CD8-positive, alpha-beta memory T cell (primary cell): ENCODE results near the gene TESK2. TPM values are rescaled to one million over a fixed set of nuclear protein-coding genes. Genes with fewer than 3 reads are reported as not detected.
"Not testable (repeated sequence)": the region's sequence is repeated elsewhere in the genome, so short reads cannot be mapped to it uniquely, and the experiment has no call there.

ENCODE experiments used
- CTCF ChIA-PET: fragments of 350-600 bp; sonication (Branson Sonifier 250); formaldehyde crosslinking; loops from one replicate; lab custom pipeline; 2021; ENCODE audit warnings: antibody characterized with exemption; lab: Charles Lee
- POLR2A ChIA-PET: fragments of 350-600 bp; sonication (Branson Sonifier 250); formaldehyde crosslinking; loops from one replicate; lab custom pipeline; 2021; ENCODE audit warnings: antibody characterized with exemption; lab: Charles Lee
- DNase-seq, 5 donors: peaks; one replicate each; pipeline versions ENCODE4 v3.0.0 to v3.0.0-alpha.2; 2020 to 2022; ENCODE audit warnings: mixed read lengths in 1 of 5
- H3K27ac ChIP-seq: one replicate; pipeline ENCODE4 v1.7.0; 2013; ENCODE audit warnings: low read depth, mild to moderate bottlenecking, low read length, moderate library complexity
- H3K27me3 ChIP-seq: 2 replicates; pipeline ENCODE4 v1.7.0; 2013; ENCODE audit warnings: low read length, mild to moderate bottlenecking; ENCODE audit not compliant: insufficient read depth, poor library complexity, severe bottlenecking
- H3K36me3 ChIP-seq: 2 replicates; pipeline ENCODE4 v1.7.0; 2013; ENCODE audit warnings: mild to moderate bottlenecking, low read length, moderate library complexity; ENCODE audit not compliant: insufficient read depth
- H3K4me1 ChIP-seq: 2 replicates; pipeline ENCODE4 v1.7.0; 2013; ENCODE audit warnings: mild to moderate bottlenecking, low read length, moderate library complexity; ENCODE audit not compliant: insufficient read depth
- H3K4me3 ChIP-seq: 2 replicates; pipeline ENCODE4 v1.7.0; 2013; ENCODE audit warnings: mild to moderate bottlenecking, low read length
- H3K9me3 ChIP-seq: 2 replicates; pipeline ENCODE4 v1.7.0; 2013; ENCODE audit warnings: mild to moderate bottlenecking, low read length
- H3K27ac Mint-ChIP-seq, 8 donors: one replicate each; pipeline ENCODE4 v1.8.0; 2020 to 2021; ENCODE audit warnings: mixed read lengths in 8 of 8, mild to moderate bottlenecking in 6 of 8, inconsistent platforms in 3 of 8, moderate library complexity in 3 of 8
- H3K27me3 Mint-ChIP-seq, 2 donors: one replicate each; pipeline ENCODE4 v1.8.0; 2020 to 2021; ENCODE audit warnings: mixed read lengths in 2 of 2, mild to moderate bottlenecking in 1 of 2, moderate library complexity in 1 of 2
- H3K36me3 Mint-ChIP-seq, 3 donors: one replicate each; pipeline ENCODE4 v1.8.0; 2020 to 2021; ENCODE audit warnings: mixed read lengths in 3 of 3, inconsistent platforms in 1 of 3, mild to moderate bottlenecking in 1 of 3
- H3K4me1 Mint-ChIP-seq, 3 donors: one replicate each; pipeline ENCODE4 v1.8.0; 2020 to 2021; ENCODE audit warnings: mixed read lengths in 3 of 3, inconsistent platforms in 1 of 3, mild to moderate bottlenecking in 1 of 3
- H3K4me3 Mint-ChIP-seq, 7 donors: one replicate each; pipeline ENCODE4 v1.8.0; 2020 to 2021; ENCODE audit warnings: mixed read lengths in 7 of 7, mild to moderate bottlenecking in 6 of 7, moderate library complexity in 4 of 7, inconsistent platforms in 2 of 7
- H3K9me3 Mint-ChIP-seq, 5 donors: one replicate each; pipeline ENCODE4 v1.8.0; 2020 to 2022; ENCODE audit warnings: mixed read lengths in 5 of 5, mild to moderate bottlenecking in 3 of 5, moderate library complexity in 2 of 5, inconsistent platforms in 1 of 5
- polyA plus RNA-seq: library from polyadenylated mRNA; unstranded; fragments of 300-500 nt; fragmentation: Illumina TruSeq; gene quantifications from one replicate; pipeline ENCODE4 v1.2.3, GENCODE V29; 2021
- total RNA-seq, 2 experiments: library from RNA; stranded (reverse); gene quantifications; one replicate each; pipeline ENCODE4 v1.2.3, GENCODE V29; 2021

The TESK2 gene
- total and polyA plus RNA-seq, 3 experiments from 2014 or later: 2.9 to 3.6 (median 3.1) TPM

GRCh38 chr1:45385302-45385701 lies 105.7 kb downstream of the TESK2 start:
- H3K4me1 Mint-ChIP-seq: no peaks in the 10 kb centered on the region
- no peak for DNase-seq
- Histone ChIP-seq H3K36me3 (no peaks in the 10 kb centered on the region), H3K27me3 (no peaks in the 10 kb centered on the region), H3K27ac (no peak overlapping the region), H3K9me3 (no peaks in the 10 kb centered on the region), H3K4me1 (no peaks in the 10 kb centered on the region), H3K4me3 (no peak overlapping the region)
- H3K27me3 Mint-ChIP-seq: no peaks in the 10 kb centered on the region
- ChIA-PET POLR2A (no interaction called here), CTCF (no interaction called here)
- H3K9me3 Mint-ChIP-seq: no peaks in the 10 kb centered on the region
- H3K27ac Mint-ChIP-seq: no peak overlapping the region
- H3K4me3 Mint-ChIP-seq: no peak overlapping the region
- H3K36me3 Mint-ChIP-seq: peaks cover 0 to 7% (median 2%) of the 10 kb centered on the region in 3 donors

- DNase-seq, H3K27me3 Mint-ChIP-seq, H3K27ac ChIP-seq, H3K9me3 Mint-ChIP-seq, H3K4me1 Mint-ChIP-seq, H3K36me3 Mint-ChIP-seq, H3K9me3 ChIP-seq, H3K4me1 ChIP-seq, H3K4me3 Mint-ChIP-seq, H3K4me3 ChIP-seq, H3K36me3 ChIP-seq, H3K27me3 ChIP-seq, CTCF ChIA-PET: not testable (repeated sequence)
- POLR2A ChIA-PET: interaction anchor here (0.6 kb wide), 1 partner anchor 274 kb away, joined by 3 read pairs; no protein-coding TSS in a partner anchor
- peak overlapping the region in 1 of 8 donors; percentile 41 for H3K27ac Mint-ChIP-seq
Observed at GRCh38 chr1:45384213-45384612, 106.8 kb downstream of the TESK2 start.

GRCh38 chr1:45383191-45383590 lies 107.8 kb downstream of the TESK2 start:
- Mint-ChIP-seq H3K4me3 (no peak overlapping the region), H3K9me3 (no peaks in the 10 kb centered on the region), H3K27ac (no peak overlapping the region), H3K4me1 (no peaks in the 10 kb centered on the region), H3K27me3 (no peaks in the 10 kb centered on the region), H3K36me3 (peaks cover 2 to 7% (median 2%) of the 10 kb centered on the region in 3 donors)
- no peaks in the 10 kb centered on the region for H3K36me3 ChIP-seq
- no peak overlapping the region for H3K27ac ChIP-seq
- H3K4me3 ChIP-seq: no peak overlapping the region
- DNase-seq: no peak
- ChIA-PET CTCF (no interaction called here), POLR2A (no interaction called here)
- H3K27me3 ChIP-seq: no peaks in the 10 kb centered on the region
- no peaks in the 10 kb centered on the region for H3K9me3 ChIP-seq
- H3K4me1 ChIP-seq: no peaks in the 10 kb centered on the region

GRCh38 chr1:45381243-45381642 lies 109.7 kb downstream of the TESK2 start:
- no peaks in the 10 kb centered on the region for H3K36me3 ChIP-seq
- H3K27me3 ChIP-seq: no peaks in the 10 kb centered on the region
- H3K4me1 ChIP-seq: no peaks in the 10 kb centered on the region
- Mint-ChIP-seq H3K4me1 (no peaks in the 10 kb centered on the region), H3K9me3 (no peaks in the 10 kb centered on the region), H3K27ac (no peak overlapping the region), H3K4me3 (no peak overlapping the region), H3K36me3 (peaks cover 2 to 10% (median 4%) of the 10 kb centered on the region in 3 donors), H3K27me3 (no peaks in the 10 kb centered on the region)
- no peak overlapping the region for H3K4me3 ChIP-seq
- no peaks in the 10 kb centered on the region for H3K9me3 ChIP-seq
- POLR2A ChIA-PET: no interaction called here
- H3K27ac ChIP-seq: no peak overlapping the region
- DNase-seq: no peak
- CTCF ChIA-PET: no interaction called here

- POLR2A ChIA-PET: no interaction called here
- H3K36me3 ChIP-seq: no peaks in the 10 kb centered on the region
- DNase-seq: no peak
- no peak overlapping the region for H3K4me3 Mint-ChIP-seq
- CTCF ChIA-PET: no interaction called here
- H3K27me3 ChIP-seq: no peaks in the 10 kb centered on the region
- no peak overlapping the region for H3K27ac ChIP-seq
- H3K27me3 Mint-ChIP-seq: no peaks in the 10 kb centered on the region
- H3K4me1 Mint-ChIP-seq: no peaks in the 10 kb centered on the region
- H3K9me3 ChIP-seq: no peaks in the 10 kb centered on the region
- H3K4me1 ChIP-seq: no peaks in the 10 kb centered on the region
- no peak overlapping the region for H3K4me3 ChIP-seq
- H3K27ac Mint-ChIP-seq: no peak overlapping the region
- H3K36me3 Mint-ChIP-seq: peaks cover 2 to 10% (median 4%) of the 10 kb centered on the region in 3 donors
- H3K9me3 Mint-ChIP-seq: no peaks in the 10 kb centered on the region
Observed at GRCh38 chr1:45380730-45381129, 110.2 kb downstream of the TESK2 start.

GRCh38 chr1:45380125-45380524 lies 110.8 kb downstream of the TESK2 start:
- ChIA-PET CTCF (no interaction called here), POLR2A (no interaction called here)
- no peak for DNase-seq
- Histone ChIP-seq H3K27me3 (no peaks in the 10 kb centered on the region), H3K4me1 (no peaks in the 10 kb centered on the region), H3K27ac (no peak overlapping the region), H3K9me3 (no peaks in the 10 kb centered on the region), H3K36me3 (no peaks in the 10 kb centered on the region), H3K4me3 (no peak overlapping the region)
- no peaks in the 10 kb centered on the region for H3K9me3 Mint-ChIP-seq
- H3K4me3 Mint-ChIP-seq: no peak overlapping the region
- peaks cover under 1 to 10% (median 4%) of the 10 kb centered on the region in 3 donors for H3K36me3 Mint-ChIP-seq
- peak overlapping the region in 1 of 8 donors; percentile 77 for H3K27ac Mint-ChIP-seq
- H3K4me1 Mint-ChIP-seq: no peaks in the 10 kb centered on the region
- H3K27me3 Mint-ChIP-seq: no peaks in the 10 kb centered on the region

GRCh38 chr1:45379524-45379923 lies 111.4 kb downstream of the TESK2 start:
- no peak overlapping the region for H3K27ac Mint-ChIP-seq

GRCh38 chr1:45378184-45378583 lies 112.8 kb downstream of the TESK2 start:
- H3K27me3 ChIP-seq: no peaks in the 10 kb centered on the region
- no peak overlapping the region for H3K4me3 ChIP-seq
- DNase-seq: no peak
- no peaks in the 10 kb centered on the region for H3K27me3 Mint-ChIP-seq
- H3K9me3 ChIP-seq: no peaks in the 10 kb centered on the region
- H3K9me3 Mint-ChIP-seq: no peaks in the 10 kb centered on the region
- no peaks in the 10 kb centered on the region for H3K4me1 ChIP-seq
- no peaks in the 10 kb centered on the region for H3K36me3 ChIP-seq
- peaks cover 0 to 12% (median 5%) of the 10 kb centered on the region in 3 donors for H3K4me1 Mint-ChIP-seq
- ChIA-PET CTCF (no interaction called here), POLR2A (no interaction called here)
- H3K36me3 Mint-ChIP-seq: peaks cover 0 to 4% (median 3%) of the 10 kb centered on the region in 3 donors
- no peak overlapping the region for H3K4me3 Mint-ChIP-seq
- no peak overlapping the region for H3K27ac ChIP-seq
- no peak overlapping the region for H3K27ac Mint-ChIP-seq

More at GRCh38 chr1:45379524-45379923, 111.4 kb downstream of the TESK2 start:
- CTCF ChIA-PET: no interaction called here
- H3K9me3 ChIP-seq: no peaks in the 10 kb centered on the region
- H3K4me1 Mint-ChIP-seq: peaks cover 0 to 3% (median 3%) of the 10 kb centered on the region in 3 donors
- POLR2A ChIA-PET: no interaction called here
- H3K27ac ChIP-seq: no peak overlapping the region
- no peak overlapping the region for H3K4me3 Mint-ChIP-seq
- H3K4me3 ChIP-seq: no peak overlapping the region
- H3K4me1 ChIP-seq: no peaks in the 10 kb centered on the region
- H3K27me3 Mint-ChIP-seq: no peaks in the 10 kb centered on the region
- H3K9me3 Mint-ChIP-seq: no peaks in the 10 kb centered on the region
- H3K27me3 ChIP-seq: no peaks in the 10 kb centered on the region
- no peaks in the 10 kb centered on the region for H3K36me3 ChIP-seq
- peaks cover 0 to 10% (median 4%) of the 10 kb centered on the region in 3 donors for H3K36me3 Mint-ChIP-seq
- no peak for DNase-seq
